HG02852 (cell line): ENCODE data around the gene PLEKHM2.
"Not testable (repeated sequence)": the region's sequence is repeated elsewhere in the genome, so short reads cannot be mapped to it uniquely, and the experiment has no call there.

ENCODE experiments used
- ATAC-seq: cut with Tn5 transposase; IDR thresholded peaks from one replicate; pipeline ENCODE4 v1.9.1; 2021; ENCODE audit warnings: mild to moderate bottlenecking, moderate library complexity; ENCODE audit not compliant: unreplicated experiment

The PLEKHM2 gene

DNA sequence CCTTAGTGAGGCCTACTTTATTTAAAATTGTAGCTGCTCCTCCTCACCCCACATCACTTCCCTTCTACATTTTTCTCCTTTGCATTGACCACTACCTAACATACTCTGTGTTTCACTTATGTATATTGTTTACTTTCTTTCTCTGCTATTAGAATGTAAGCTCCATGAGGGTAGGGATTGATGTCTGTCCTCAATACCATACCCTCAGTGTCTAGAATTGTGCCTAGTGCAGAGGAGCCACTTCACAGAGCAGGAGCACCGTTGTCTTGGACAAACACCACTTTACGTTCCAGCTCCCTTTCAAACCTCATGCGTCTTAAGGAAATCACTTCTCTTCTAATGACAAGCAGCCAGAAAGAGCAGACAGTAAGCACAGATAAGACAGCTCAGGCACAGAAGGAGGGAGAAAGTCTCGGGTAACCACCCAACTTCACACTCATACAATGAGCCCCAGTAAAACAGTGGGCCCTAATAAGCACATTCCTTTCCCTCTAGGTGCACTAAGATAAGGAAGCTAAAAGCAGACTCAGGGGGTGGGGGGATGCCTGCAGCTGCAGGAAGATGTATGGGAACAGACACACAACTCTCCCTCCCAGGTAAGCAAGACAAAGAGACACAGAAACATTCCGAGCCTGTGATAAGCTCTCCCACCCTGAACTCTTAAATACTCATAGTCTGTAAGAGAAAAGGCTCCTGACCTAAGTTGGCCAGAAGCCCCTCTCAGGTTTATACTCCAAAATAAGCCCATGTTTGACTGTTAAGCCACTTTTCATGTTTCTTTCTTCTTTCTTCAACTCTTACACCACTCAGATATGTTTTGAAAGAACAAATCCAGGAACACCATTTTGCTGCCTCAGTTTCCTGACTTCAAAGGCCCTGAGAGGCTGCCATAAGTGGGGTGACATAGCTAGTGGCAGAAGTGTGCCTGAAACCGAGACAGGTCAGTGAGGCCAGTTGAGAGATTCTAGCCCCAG is 7.1 kb upstream of the PLEKHM2 start:
- ATAC-seq: no peak

DNA sequence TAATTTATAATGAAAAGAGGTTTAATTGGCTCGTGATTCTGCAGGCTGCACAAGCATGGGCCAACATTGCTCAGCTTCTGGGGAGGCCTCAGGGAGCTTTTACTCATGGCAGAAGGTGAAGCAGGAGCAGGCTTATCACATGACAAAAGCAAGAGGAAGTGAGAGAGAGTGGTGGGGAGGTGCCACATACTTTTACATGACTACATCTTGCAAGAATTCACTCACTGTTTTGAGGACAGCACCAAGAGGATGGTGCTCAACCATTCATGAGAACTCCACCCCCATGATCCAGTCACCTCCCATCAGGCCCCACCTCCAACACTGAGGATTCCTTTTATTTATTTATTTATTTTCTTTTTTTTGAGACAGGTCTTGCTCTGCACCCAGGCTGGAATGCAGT is 5.5 kb upstream of the PLEKHM2 start:
- ATAC-seq: no peak

DNA sequence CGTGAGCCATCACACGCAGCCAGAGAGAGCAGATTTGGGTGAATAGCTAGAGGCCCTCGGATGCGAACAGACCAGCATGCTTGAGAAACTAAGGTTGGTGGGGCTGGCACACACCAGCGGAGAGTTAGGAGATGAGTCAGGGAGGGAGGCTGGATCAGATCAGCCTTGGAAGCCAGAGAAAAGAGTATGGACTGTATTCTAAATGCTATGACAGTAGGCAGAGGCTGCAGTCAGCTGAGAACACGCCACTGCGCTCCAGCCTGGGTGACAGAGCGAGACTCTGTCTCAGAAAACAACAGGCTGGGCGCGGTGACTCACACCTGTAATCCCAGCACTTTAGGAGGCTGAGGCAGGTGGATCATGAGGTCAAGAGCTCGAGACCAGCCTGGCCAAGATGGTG is 4.0 kb upstream of the PLEKHM2 start:
- ATAC-seq: no peak

DNA sequence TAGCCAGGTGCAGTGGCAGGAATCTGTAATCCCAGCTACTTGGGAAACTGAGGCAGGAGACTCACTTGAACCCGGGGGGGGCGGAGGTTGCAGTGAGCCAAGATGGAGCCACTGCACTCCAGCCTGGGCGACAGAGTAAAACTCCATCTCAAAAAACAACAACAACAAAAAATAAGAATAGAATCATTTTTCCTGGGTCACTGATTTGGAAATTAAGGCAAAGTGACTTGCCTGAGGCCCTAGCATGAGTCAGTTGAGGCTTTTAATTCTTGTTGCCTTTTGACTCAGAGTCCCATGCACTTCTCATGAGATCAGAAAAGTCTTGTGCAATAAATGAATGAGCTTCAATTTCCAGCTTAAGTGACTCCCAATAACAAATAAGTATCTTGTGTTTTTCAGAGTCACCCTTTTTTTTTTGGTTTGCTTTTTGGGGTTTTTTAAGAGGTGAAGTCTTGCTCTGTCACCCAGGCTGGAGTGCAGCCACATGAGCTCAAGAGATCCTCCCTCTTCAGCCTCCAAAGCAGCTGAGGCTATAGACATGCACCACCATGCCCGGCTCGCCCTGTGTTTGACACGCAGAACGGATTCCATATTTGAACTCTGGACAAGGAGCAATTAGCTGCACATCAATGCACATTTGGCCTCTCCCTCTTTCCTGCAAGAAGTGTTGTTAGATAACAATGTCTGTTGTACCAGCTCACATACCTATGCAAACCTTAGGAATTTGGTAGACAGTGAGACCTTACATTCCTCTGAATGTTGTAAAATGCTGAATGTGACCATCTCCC is 3.4 kb upstream of the PLEKHM2 start:
- no peak for ATAC-seq

DNA sequence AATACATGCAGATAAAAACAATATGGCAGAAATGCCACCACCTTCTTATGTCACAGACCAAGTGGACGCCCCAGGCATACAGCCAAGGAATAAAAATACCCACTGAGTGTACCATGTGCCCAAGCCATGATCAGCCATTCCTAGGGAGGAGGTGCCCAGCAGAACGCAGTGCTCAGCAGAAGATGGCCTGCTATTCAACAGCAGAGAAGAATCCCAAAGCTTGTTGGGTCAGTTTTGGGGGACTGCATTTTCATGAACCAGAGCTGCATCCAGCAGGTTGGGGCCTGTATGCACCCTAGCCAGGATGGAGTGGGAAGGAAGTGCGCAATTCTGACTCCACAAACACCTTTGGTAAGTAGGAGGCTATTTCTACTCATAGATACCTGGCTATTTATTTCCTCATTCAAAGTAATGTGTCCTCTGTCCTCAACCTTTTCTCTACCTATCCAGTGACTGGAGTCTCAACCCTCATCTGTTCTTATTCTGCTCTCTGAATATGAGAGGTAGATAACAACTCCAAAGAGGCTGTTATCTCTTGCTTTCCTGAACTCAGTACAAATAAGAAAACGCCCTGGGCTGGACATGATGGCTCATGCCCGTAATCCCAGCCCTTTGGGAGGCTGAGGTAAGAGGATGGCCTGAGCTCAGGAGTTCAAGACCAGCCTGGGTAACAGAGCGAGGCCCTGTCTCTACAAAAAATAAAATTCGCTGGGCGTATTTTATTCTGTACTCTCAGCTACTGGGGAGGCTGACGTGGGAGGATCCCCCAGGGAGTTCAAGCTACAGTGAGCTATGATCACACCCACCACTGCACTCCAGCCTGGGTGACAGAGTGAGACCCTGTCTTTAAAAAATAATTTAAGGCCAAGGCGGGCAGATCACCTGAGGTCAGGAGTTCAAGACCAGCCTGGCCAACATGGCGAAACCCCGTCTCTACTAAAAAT is 2.5 kb upstream of the PLEKHM2 start:
- no peak for ATAC-seq

DNA sequence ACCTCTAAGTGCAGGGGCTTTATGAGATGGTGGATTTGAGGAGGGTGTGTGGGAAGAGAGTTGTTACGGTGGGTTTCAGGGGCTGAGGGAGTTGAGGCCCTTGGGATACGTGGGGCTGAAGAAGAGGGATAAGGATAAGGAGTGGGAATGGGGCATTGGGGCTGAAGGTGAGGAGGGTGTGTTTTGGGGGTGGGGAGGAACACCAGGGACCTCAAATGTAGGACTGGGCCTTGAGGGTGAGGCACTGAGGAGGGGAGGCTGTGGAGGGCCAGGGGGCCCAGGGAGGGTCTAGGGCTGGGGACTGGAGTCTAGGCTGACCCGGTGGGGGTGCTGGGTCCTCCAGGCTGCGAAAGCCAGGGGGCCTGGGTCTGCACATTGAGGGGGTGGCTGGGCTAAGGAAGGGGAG is 1.2 kb upstream of the PLEKHM2 start:
- no peak for ATAC-seq

DNA sequence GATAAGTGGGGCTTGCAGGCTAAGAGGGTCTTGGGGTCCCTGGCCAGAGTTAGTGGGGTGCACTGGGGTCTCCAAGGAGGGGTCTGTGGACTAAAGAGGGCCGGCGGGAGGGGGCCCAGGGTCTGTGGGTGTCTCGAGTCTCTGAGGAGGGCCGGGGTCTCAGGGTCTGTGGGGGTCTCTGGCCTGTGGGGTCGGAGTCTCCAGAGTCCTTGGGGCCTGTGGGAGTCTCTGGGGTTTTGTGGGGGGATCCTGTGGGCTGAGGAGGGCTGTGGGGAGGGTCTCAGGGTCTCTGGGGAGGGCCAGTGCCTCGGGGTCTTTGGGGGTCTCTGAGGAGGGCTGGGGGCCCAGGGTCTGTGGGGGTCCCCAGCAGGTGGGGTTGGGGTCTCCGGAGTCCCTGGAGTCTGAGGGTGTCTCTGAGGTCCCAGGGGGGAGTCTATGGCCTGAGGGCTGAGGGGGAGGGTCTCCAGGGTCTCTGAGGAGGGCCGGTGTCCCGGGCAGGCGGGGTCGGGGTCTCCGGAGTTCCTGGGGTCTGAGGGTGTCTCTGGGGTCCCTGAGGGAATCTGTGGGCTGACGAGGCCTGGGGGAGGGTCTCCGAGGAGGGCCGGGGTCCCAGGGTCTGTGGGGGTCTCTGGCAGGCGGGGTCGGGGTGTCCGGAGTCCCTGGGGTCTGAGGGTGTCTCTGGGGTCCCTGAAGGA is 628 bp upstream of the PLEKHM2 start:
- no peak for ATAC-seq

DNA sequence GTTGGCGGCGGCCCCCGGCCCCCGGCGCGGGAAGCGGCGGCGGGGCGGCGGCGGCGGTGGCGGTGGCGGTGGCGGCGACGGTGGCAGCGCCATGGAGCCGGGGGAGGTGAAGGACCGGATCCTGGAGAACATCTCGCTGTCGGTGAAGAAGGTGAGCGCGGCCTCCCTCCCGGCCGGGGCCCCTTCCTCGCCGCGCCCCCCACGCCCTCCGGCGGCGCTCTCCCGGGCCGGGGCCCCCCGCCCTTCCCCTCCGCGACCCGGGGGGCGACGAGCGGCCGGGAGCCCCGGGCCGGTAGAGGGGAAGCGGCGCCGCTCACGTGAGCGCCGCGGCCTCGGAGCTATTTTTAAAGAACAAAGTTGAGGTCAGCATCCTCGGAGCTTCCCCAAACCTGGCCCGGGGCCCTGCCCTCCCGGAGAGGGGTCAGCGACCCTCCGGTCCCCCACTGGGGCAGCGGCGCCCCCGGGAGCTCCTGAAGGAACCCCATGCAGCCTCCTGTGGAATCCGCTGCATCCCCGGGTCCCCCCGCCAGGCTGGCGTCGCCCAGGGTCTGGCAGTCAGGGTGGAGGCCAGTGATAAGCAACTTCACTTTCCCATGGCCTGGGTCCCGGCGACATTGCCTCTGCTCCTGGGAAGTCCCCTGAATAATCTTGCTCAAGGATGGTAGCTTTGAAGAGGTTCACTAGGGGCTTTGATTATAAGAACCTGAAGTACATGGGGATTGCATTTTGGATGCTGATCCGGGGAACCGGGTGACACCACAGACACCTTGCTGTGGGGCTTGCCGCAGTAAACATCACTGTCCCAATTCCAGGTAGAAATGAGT is 560 bp downstream of the PLEKHM2 start:
- peak; percentile 29 for ATAC-seq

DNA sequence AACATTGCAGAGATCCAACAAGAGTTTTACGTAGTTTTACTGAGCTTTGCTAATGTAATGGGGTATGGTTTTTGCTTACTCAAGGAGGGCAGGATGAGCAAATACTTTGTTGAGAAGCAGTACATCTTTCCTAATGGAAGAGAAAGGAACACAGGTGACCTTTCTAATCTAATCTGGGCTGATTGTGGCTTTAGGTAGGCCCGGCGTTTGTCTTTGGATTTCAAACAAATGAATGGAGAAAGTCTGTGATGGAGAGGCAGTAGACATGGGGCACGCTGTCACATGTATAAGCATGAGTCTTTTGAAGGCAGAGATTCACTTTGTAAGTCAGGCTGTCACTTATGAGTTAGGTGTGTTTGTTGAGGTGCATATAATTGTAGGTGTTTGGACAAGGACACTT is 1.7 kb downstream of the PLEKHM2 start:
- ATAC-seq: no peak

DNA sequence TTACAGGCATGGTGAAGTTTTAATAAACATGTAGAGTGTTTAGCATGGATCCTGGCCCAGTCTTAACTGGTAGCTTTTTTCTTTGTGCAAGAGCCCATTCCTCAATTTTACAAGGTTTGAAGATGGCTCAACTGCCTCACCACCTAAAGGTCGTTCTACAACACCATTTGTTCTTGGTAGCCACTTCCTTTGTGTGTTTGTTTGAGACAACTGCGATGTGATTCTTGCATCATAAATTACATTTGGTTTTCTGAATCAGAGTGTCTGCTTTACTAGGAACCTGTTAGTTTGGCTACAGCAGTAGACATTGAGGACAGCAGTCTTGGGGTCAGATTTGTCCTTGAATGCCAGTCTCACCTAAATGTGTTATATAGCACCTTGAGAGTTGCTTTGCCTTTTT is 3.3 kb downstream of the PLEKHM2 start:
- no peak for ATAC-seq

DNA sequence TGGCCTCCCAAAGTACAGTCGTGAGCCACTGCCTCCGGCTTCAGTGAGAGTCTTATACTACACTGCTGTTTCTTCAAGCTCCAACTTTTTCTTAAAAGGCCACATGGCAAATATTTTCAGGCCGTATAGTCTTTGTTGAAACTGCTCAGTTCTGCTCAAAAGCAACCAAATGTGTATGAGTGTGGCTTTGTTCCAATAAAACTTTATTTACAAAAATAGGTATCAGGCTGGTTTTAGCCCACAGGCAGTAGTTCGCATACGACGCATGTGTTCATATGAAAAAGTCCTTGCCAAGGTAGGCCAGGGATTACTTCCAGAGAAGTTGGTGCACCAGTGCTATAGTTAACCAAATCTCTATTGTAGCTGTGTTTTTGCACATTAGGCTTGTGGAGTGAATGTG is 6.2 kb downstream of the PLEKHM2 start:
- no peak for ATAC-seq

DNA sequence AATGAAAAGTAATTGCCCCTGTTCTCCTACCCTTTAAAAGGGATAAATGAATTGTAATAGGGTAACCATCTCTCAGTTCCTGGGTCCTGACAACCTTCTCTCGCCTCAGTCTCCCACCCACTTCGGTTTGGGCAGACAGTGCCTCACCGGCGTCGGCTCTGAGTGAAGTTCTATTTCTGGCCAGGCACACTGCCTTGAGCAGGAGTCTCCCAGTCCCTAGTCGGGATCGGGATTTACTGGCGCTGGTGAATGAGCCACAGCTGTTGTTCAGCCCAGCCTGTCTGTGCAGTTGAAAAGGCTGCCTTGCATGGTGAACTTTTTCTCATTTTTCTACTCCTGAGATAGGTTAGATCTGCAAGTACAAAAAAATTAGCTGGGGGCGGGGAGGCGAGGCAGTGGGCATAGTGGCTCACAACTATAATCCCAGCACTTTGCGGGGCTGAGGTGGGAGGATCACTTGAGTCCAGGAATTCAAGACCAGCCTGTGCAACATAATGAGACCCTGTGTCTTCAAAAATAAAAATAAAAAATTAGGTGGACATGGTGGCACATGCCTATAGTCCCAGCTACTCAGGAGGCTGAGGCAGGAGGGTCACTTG is 7.4 kb downstream of the PLEKHM2 start:
- ATAC-seq: no peak

DNA sequence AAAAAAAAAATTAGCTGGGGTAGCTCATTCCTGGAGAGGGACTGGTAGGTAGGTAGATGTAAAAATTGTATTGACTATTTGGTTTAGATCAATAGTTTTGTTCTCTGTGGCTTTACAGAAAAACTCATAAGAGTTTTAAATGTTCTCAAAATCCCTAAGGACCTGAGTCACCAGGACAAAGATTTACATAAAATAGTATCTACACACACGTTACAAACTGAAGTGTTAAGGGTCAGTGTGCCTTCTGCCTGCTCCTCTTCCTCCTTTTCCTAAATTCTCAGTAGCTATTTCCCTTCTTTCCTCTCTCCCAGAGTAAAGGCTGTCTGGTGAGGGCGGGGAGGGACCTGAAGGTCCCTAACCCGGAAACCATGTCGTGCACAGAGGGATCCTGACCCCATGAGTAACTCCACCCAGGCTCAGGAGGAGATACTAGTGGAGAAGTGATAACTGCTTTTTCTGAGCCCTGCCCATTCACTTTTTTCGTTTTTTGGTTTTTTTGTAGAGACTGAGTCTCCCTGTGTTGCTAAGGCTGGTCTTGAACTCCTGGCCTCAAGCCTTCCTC is 8.1 kb downstream of the PLEKHM2 start:
- ATAC-seq: no peak

DNA sequence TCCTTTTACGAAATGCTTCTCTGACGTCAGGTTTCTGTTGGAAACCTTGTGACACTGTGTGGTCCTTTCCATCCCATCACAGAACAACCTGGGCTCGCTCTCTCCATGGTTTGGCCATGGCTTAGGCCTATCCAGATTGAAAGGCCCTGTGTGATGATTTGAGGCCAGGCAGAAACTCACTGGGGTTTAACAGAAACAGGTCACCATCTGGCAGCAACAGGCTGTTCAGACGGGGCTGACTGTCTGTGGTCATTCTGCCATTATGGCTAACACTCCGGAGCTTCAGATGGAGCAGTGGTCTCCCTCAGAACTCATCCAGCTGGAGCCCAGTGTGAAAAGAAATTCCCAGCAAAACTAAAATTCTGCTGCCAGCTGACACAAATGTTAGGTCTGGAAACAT is 9.3 kb downstream of the PLEKHM2 start:
- no peak for ATAC-seq

DNA sequence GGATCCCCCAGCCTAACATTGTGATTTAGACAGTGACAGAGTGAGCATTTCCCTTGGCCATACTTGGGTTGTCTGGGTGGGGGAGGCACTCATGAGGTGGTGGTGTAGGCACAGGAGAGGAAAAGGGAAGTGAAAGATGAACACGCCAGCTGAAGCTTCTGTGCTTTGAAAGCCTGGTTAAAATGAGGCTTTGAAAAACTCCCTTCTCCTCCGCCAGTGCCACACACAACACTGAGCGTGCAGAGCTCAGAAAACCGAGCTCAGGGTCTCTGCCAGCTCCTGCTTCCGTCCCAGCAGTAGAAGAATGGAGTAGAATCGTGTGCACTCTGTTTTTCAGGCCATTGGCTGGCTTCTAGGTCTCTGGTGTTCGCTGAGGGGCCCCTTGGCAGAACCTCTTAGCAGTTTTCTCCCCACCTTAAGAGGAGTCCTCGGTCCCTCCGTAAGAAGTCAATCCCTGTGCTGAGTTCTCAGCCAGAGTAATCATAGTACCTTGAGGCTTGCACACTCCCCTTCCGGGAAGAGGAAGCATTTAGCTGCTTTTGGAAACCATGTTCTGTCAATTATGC is 12.9 kb downstream of the PLEKHM2 start:
- peak; percentile 91 for ATAC-seq

DNA sequence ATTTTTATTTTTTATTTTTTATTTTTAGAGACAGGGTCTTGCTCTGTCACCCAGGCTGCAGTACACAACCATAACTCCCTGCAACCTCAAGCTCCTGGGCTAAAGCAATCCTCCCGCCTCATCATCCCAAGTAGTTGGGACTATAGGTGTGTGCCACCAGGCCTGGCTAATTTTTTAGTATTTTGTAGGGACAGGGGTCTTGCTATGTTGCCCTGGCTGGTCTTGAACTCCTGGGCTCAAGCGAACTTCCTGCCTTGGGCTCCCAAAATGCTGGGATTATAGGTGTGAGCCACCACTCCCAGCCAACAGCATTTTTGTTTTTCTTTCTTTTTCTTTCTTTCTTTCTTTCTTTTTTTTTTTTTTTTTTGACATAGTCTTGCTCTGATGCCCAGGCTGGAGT is 14.1 kb downstream of the PLEKHM2 start:
- no peak for ATAC-seq

DNA sequence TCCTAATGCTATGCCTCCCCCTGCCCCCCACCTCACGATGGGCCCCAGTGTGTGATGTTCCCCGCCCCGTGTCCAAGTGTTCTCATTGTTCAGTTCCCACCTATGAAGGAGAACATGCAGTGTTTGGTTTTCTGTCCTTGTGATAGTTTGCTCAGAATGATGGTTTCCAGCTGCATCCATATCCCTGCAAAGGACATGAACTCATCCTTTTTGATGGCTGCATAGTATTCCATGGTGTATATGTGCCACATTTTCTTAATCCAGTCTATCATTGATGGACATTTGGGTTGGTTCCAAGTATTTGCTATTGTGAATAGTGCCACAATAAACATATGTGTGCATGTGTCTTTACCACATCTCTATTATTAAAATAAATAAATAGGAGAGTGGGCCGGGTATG is 15.2 kb downstream of the PLEKHM2 start:
- ATAC-seq: not testable (repeated sequence)

DNA sequence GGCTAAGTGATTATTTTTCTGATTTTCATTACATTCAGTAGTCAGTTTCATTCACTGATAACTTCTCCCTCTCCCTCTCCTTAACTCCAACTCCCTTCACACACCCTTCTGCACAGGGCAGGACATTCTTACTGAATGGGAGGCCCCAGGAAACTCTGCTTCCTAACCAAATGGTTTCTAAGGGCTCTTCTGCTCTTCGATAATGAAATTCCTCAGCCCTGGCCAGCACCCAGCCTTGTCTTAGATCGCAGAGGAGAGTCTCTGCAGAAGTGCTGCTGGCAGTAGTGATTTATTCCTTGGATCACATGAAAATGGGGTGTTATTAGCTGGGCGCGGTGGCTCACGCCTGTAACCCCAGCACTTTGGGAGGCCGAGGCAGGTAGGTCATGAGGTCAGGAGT is 16.4 kb downstream of the PLEKHM2 start:
- ATAC-seq: no peak
